GM12878 (cell line): Measurements from ENCODE around the gene CLDN9. TPM values are rescaled to one million over a fixed set of nuclear protein-coding genes. Genes with fewer than 3 reads are reported as not detected.

Experiments used
- BCLAF1 ChIP-seq: fragments of 450-650 bp; IDR thresholded peaks from 2 replicates; pipeline ENCODE4 v1.6.1; 2017; ENCODE audit warnings: antibody characterized with exemption, mild to moderate bottlenecking, moderate library complexity
- CUX1 ChIP-seq: IDR thresholded peaks from 2 replicates; pipeline ENCODE4 v1.6.1; 2012; ENCODE audit warnings: improper control_type of control experiment, low read depth, low read length; ENCODE audit not compliant: insufficient replicate concordance
- E2F8 ChIP-seq: fragments of 450-650 bp; IDR thresholded peaks from 2 replicates; pipeline ENCODE4 v1.6.1; 2018; ENCODE audit warnings: mild to moderate bottlenecking, low read depth, moderate library complexity; ENCODE audit not compliant: partially characterized antibody
- EGR1 ChIP-seq, 2 experiments: IDR thresholded peaks; 1 replicate in 1 of 2; 2 replicates in 1 of 2; pipeline ENCODE4 v1.6.1; 2011 to 2012; ENCODE audit warnings: low read depth in 2 of 2, low read length in 2 of 2, borderline replicate concordance in 1 of 2, mild to moderate bottlenecking in 1 of 2, moderate library complexity in 1 of 2
- EZH2 ChIP-seq: IDR thresholded peaks from 2 replicates; pipeline ENCODE4 v1.6.1; 2012; ENCODE audit warnings: low read depth, mild to moderate bottlenecking, control low read depth, inconsistent platforms, low read length, borderline replicate concordance; ENCODE audit not compliant: control insufficient read depth
- HDAC6 ChIP-seq: fragments of 200-600 bp; sonication (generic); IDR thresholded peaks from one replicate; pipeline ENCODE4 v1.8.0; 2017; ENCODE audit warnings: antibody characterized with exemption; ENCODE audit not compliant: unreplicated experiment
- JUND ChIP-seq: IDR thresholded peaks from 2 replicates; pipeline ENCODE4 v1.6.1; 2012; ENCODE audit warnings: low read depth, mild to moderate bottlenecking, low read length, improper control_type of control experiment, moderate library complexity
- NBN ChIP-seq: fragments of 450-650 bp; IDR thresholded peaks from 2 replicates; pipeline ENCODE4 v1.6.1; 2016
- NR2C2 ChIP-seq: IDR thresholded peaks from 2 replicates; pipeline ENCODE4 v1.6.1; 2011; ENCODE audit warnings: borderline replicate concordance, low read depth; ENCODE audit not compliant: control insufficient read depth, insufficient read length
- NRF1 ChIP-seq: conservative IDR thresholded peaks from 2 replicates; pipeline ENCODE4 v1.6.1; 2011; ENCODE audit warnings: mild to moderate bottlenecking, low read depth, low read length, improper control_type of control experiment
- RUNX3 ChIP-seq: IDR thresholded peaks from 2 replicates; pipeline ENCODE4 v1.6.1; 2012; ENCODE audit warnings: low read length, inconsistent platforms
- SMAD1 ChIP-seq: fragments of 450-650 bp; IDR thresholded peaks from 2 replicates; pipeline ENCODE4 v1.6.1; 2018; ENCODE audit warnings: mild to moderate bottlenecking, low read depth; ENCODE audit not compliant: partially characterized antibody
- ZNF592 ChIP-seq: fragments of 450-650 bp; IDR thresholded peaks from 2 replicates; pipeline ENCODE4 v1.6.1; 2017; ENCODE audit warnings: mild to moderate bottlenecking, moderate library complexity
- polyA plus RNA-seq, 11 experiments: library from polyadenylated mRNA; depleted of rRNA in 4 of 11; unstranded in 6 of 11; stranded (reverse) in 5 of 11; fragments of >200 nt; fragmentation: Nextera tagmentation in 4 of 11; fragmentation: Illumina TruSeq in 1 of 11; extraction: Ambion mirVana in 4 of 11; extraction: Trizol in 1 of 11; gene quantifications; 1 replicate in 1 of 11; 2 replicates in 10 of 11; pipeline versions ENCODE4 v1.2.1 to v1.2.3, GENCODE V29; 2011 to 2016; ENCODE audit warnings: inconsistent platforms in 2 of 11, missing spikeins in 2 of 11, low read depth in 1 of 11
- total RNA-seq, 4 experiments: library from RNA; depleted of rRNA in 3 of 4; stranded (reverse); fragments of >200 nt in 3 of 4; fragmentation: Illumina TruSeq in 1 of 4; extraction: Trizol in 1 of 4; gene quantifications; 2 replicates each; pipeline versions ENCODE4 v1.2.1 to v1.2.3, GENCODE V29; 2013 to 2021

The CLDN9 gene
- total and polyA plus RNA-seq, 10 of the 15 experiments (the other 5 are each of a cell fraction or from before 2014, with no cell fraction given): not detected

- no peak for TF ChIP-seq HDAC6
- peak; percentile 49 for TF ChIP-seq NRF1
- TF ChIP-seq ZNF592: no peak
- TF ChIP-seq NR2C2: no peak
- TF ChIP-seq EZH2: no peak
- TF ChIP-seq RUNX3: peak; percentile 78
- TF ChIP-seq BCLAF1: no peak
- TF ChIP-seq NBN: 0 out of 2 replicates have a peak, but pooled peaks have one; percentile 20
- no peak for TF ChIP-seq CUX1
- TF ChIP-seq JUND: no peak; the same call in 1 of the 2 replicates
- no peak for TF ChIP-seq SMAD1
- no peak for TF ChIP-seq EGR1 (IDR thresholded peaks at IDR 0.05; ENCODE audit: borderline replicate concordance in 1 of 2, low read depth in 2 of 2, low read length in 2 of 2)
- no peak for TF ChIP-seq E2F8
Observed at GRCh38 chr16:3003582-3004270, 9.0 kb upstream of the CLDN9 start (continued).
